Limb (tissue), 2 donors: ENCODE measurements around the gene TAMALIN.
"Not testable (repeated sequence)": the region's sequence is repeated elsewhere in the genome, so short reads cannot be mapped to it uniquely, and the experiment has no call there.

ENCODE experiments used
- DNase-seq, 2 donors: peaks; one replicate each; pipeline ENCODE4 v3.0.0-alpha.2; 2016; ENCODE audit errors: extremely low spot score in 2 of 2

TAMALIN gene

GRCh38 chr12:52006726-52007157 lies at the start of gene TAMALIN:
TAMALIN (plus strand) TSS chr12:52006946; CDS start chr12:52007020, 74 bp downstream.
- peak; percentile 79 to 89 for DNase-seq

- DNase-seq = no peak
Measured at GRCh38 chr12:51958542-51958941, 48.2 kb upstream of the TAMALIN start.

GRCh38 chr12:51959211-51959610 lies 47.5 kb upstream of the TAMALIN start:
- DNase-seq = no peak

- no peak for DNase-seq
Measured at GRCh38 chr12:51959921-51960320, 46.8 kb upstream of the TAMALIN start.

GRCh38 chr12:51960488-51960887 lies 46.3 kb upstream of the TAMALIN start:
- no peak for DNase-seq

GRCh38 chr12:51960890-51961289 lies 45.9 kb upstream of the TAMALIN start:
- no peak for DNase-seq

- DNase-seq = no peak
Measured at GRCh38 chr12:51961834-51962233, 44.9 kb upstream of the TAMALIN start.

GRCh38 chr12:51962737-51963136 lies 44.0 kb upstream of the TAMALIN start:
- no peak for DNase-seq

- no peak for DNase-seq
Measured at GRCh38 chr12:51963477-51963876, 43.3 kb upstream of the TAMALIN start.

GRCh38 chr12:51969643-51970042 lies 37.1 kb upstream of the TAMALIN start:
- no peak for DNase-seq

GRCh38 chr12:51970904-51971646 lies 35.7 kb upstream of the TAMALIN start:
- no peak for DNase-seq

- no peak for DNase-seq
Measured at GRCh38 chr12:51971679-51972421, 34.9 kb upstream of the TAMALIN start.

- DNase-seq = no peak
Measured at GRCh38 chr12:51972422-51972812, 34.3 kb upstream of the TAMALIN start.

GRCh38 chr12:51972849-51973273 lies 33.9 kb upstream of the TAMALIN start:
- DNase-seq = no peak

GRCh38 chr12:51973560-51973959 lies 33.2 kb upstream of the TAMALIN start:
- no peak for DNase-seq

- DNase-seq = no peak
Measured at GRCh38 chr12:51974646-51975045, 32.1 kb upstream of the TAMALIN start.

GRCh38 chr12:51975196-51975595 lies 31.6 kb upstream of the TAMALIN start:
- DNase-seq = no peak

- no peak for DNase-seq
Measured at GRCh38 chr12:51976376-51977160, 30.2 kb upstream of the TAMALIN start.

GRCh38 chr12:51977320-51977753 lies 29.4 kb upstream of the TAMALIN start:
- DNase-seq = no peak

GRCh38 chr12:51979306-51979705 lies 27.4 kb upstream of the TAMALIN start:
- not testable (repeated sequence) for DNase-seq

- DNase-seq = peak; percentile 75
Measured at GRCh38 chr12:51980051-51980808, 26.5 kb upstream of the TAMALIN start.
